H1 (cell line): ENCODE measurements around the gene SCGN. TPM values are rescaled to one million over a fixed set of nuclear protein-coding genes. Genes with fewer than 3 reads are reported as not detected.

Experiments
- CTCF ChIA-PET: fragments of 300-600 bp; sonication (Branson Sonifier 250); formaldehyde crosslinking; loops from one replicate; lab custom pipeline; 2021; ENCODE audit not compliant: partially characterized antibody; lab: Charles Lee
- POLR2A ChIA-PET: fragments of 300-600 bp; sonication (Branson Sonifier 250); formaldehyde crosslinking; loops from one replicate; lab custom pipeline; 2021; ENCODE audit warnings: inconsistent platforms; ENCODE audit not compliant: partially characterized antibody; lab: Charles Lee
- DNase-seq, 2 experiments: peaks; one replicate each; pipeline versions ENCODE4 v3.0.0 to v3.0.0-alpha.2; 2010 to 2022; ENCODE audit warnings: low spot score in 2 of 2, low read depth in 1 of 2, mixed read lengths in 1 of 2
- FAIRE-seq: peaks from 2 replicates; lab custom pipeline; 2011; peaks lifted over from hg19 to GRCh38; lab: Jason Lieb, UNC
- H2AFZ ChIP-seq: 2 replicates; pipeline ENCODE4 v1.8.1; 2012; ENCODE audit warnings: low read length, inconsistent platforms
- H2AK5ac ChIP-seq: 2 replicates; pipeline ENCODE4 v1.6.1; 2013; ENCODE audit warnings: low read depth, low read length
- H2BK120ac ChIP-seq: replicated peaks from 2 replicates; pipeline ENCODE3; 2013; ENCODE audit warnings: low read depth, low read length, inconsistent platforms
- H2BK12ac ChIP-seq: 2 replicates; pipeline ENCODE4 v1.6.1; 2013; ENCODE audit warnings: low read depth, low read length
- H2BK15ac ChIP-seq: 2 replicates; pipeline ENCODE4 v1.6.1; 2013; ENCODE audit warnings: low read length
- H2BK20ac ChIP-seq: 2 replicates; pipeline ENCODE4 v1.6.1; 2013; ENCODE audit warnings: low read length
- H2BK5ac ChIP-seq: 2 replicates; pipeline ENCODE4 v1.6.1; 2013; ENCODE audit warnings: low read depth, low read length
- H3K14ac ChIP-seq: 2 replicates; pipeline ENCODE4 v1.6.1; 2013; ENCODE audit warnings: inconsistent platforms; ENCODE audit not compliant: insufficient read length
- H3K18ac ChIP-seq: 2 replicates; pipeline ENCODE4 v1.6.1; 2013; ENCODE audit warnings: low read length; ENCODE audit errors: extremely low read depth
- H3K23ac ChIP-seq: 2 replicates; pipeline ENCODE4 v1.6.1; 2013; ENCODE audit warnings: inconsistent platforms; ENCODE audit not compliant: insufficient read length
- H3K23me2 ChIP-seq: 2 replicates; pipeline ENCODE4 v1.6.1; 2013; ENCODE audit warnings: low read depth, low read length
- H3K27ac ChIP-seq: 2 replicates; pipeline ENCODE4 v1.6.1; 2011; ENCODE audit warnings: low read depth, low read length, inconsistent platforms
- H3K27me3 ChIP-seq, 4 experiments: replicated peaks in 1 of 4; 1 replicate in 1 of 4; 2 replicates in 3 of 4; pipeline versions ENCODE4 v1.6.1 to v1.8.1; 2011 to 2013; ENCODE audit warnings: low read length in 3 of 4, mild to moderate bottlenecking in 3 of 4, inconsistent platforms in 2 of 4, mixed read lengths in 2 of 4, moderate library complexity in 1 of 4; ENCODE audit not compliant: control insufficient read depth in 3 of 4, insufficient read depth in 3 of 4; ENCODE audit errors: extremely low read depth in 1 of 4
- H3K36me3 ChIP-seq, 4 experiments: 2 replicates each; pipeline versions ENCODE4 v1.6.1 to v1.8.1; 2011 to 2013; ENCODE audit warnings: mild to moderate bottlenecking in 4 of 4, low read length in 3 of 4, moderate library complexity in 2 of 4, control low read depth in 1 of 4, inconsistent platforms in 1 of 4; ENCODE audit not compliant: insufficient read depth in 4 of 4, control insufficient read depth in 2 of 4
- H3K4ac ChIP-seq: replicated peaks from 2 replicates; pipeline ENCODE3; 2013; ENCODE audit warnings: low read length, low read depth, mixed read lengths, inconsistent platforms; ENCODE audit not compliant: insufficient read length
- H3K4me1 ChIP-seq, 4 experiments: replicated peaks in 1 of 4; 1 replicate in 1 of 4; 2 replicates in 3 of 4; pipeline versions ENCODE4 v1.6.1 to v1.8.1; 2011 to 2013; ENCODE audit warnings: low read length in 3 of 4, inconsistent platforms in 2 of 4, mixed read lengths in 1 of 4; ENCODE audit not compliant: insufficient read depth in 4 of 4, control insufficient read depth in 3 of 4
- H3K4me2 ChIP-seq, 2 experiments: 2 replicates each; pipeline versions ENCODE4 v1.6.1 to v1.8.1; 2011 to 2013; ENCODE audit warnings: low read depth in 2 of 2, low read length in 2 of 2, control low read depth in 1 of 2, inconsistent platforms in 1 of 2, mild to moderate bottlenecking in 1 of 2; ENCODE audit not compliant: insufficient read depth in 1 of 2
- H3K4me3 ChIP-seq, 4 experiments: fragments of 200-600, 300-600 bp in 1 of 4; sonication (generic), shearing (Covaris generic), sonication (Bioruptor Twin) in 1 of 4; 2 replicates each; pipeline versions ENCODE4 v1.5.1 to v1.8.1; 2011 to 2016; ENCODE audit warnings: low read length in 4 of 4, low read depth in 3 of 4, control low read depth in 2 of 4, inconsistent platforms in 2 of 4, mild to moderate bottlenecking in 2 of 4, mixed read lengths in 1 of 4, moderate library complexity in 1 of 4; ENCODE audit not compliant: insufficient read depth in 2 of 4; ENCODE audit errors: extremely low read depth in 1 of 4
- H3K56ac ChIP-seq: replicated peaks from 2 replicates; pipeline ENCODE3; 2013; ENCODE audit warnings: low read depth, mild to moderate bottlenecking, mixed read lengths, low read length, inconsistent platforms; ENCODE audit not compliant: insufficient read length
- H3K79me1 ChIP-seq: 2 replicates; pipeline ENCODE4 v1.6.1; 2013; ENCODE audit warnings: low read depth, low read length, control low read depth
- H3K79me2 ChIP-seq, 2 experiments: 2 replicates each; pipeline versions ENCODE4 v1.6.1 to v1.8.1; 2012 to 2013; ENCODE audit warnings: low read length in 2 of 2, mild to moderate bottlenecking in 2 of 2, inconsistent platforms in 1 of 2; ENCODE audit not compliant: insufficient read depth in 2 of 2, control insufficient read depth in 1 of 2
- H3K9ac ChIP-seq, 4 experiments: replicated peaks in 1 of 4; 1 replicate in 1 of 4; 2 replicates in 3 of 4; pipeline versions ENCODE4 v1.6.1 to v1.8.1; 2011 to 2013; ENCODE audit warnings: low read depth in 3 of 4, low read length in 3 of 4, control low read depth in 2 of 4, mild to moderate bottlenecking in 2 of 4, moderate library complexity in 2 of 4, inconsistent platforms in 1 of 4; ENCODE audit errors: extremely low read depth in 1 of 4
- H3K9me3 ChIP-seq, 2 experiments: 2 replicates each; pipeline versions ENCODE4 v1.6.1 to v1.8.1; 2012 to 2013; ENCODE audit warnings: mild to moderate bottlenecking in 2 of 2, moderate library complexity in 2 of 2, control low read depth in 1 of 2, inconsistent platforms in 1 of 2, low read depth in 1 of 2, low read length in 1 of 2, mixed read lengths in 1 of 2; ENCODE audit not compliant: insufficient read depth in 2 of 2
- H4K20me1 ChIP-seq, 2 experiments: replicated peaks in 1 of 2; 2 replicates each; pipeline versions ENCODE3 to v1.8.1; 2011 to 2013; ENCODE audit warnings: inconsistent platforms in 2 of 2, low read length in 2 of 2, mild to moderate bottlenecking in 1 of 2; ENCODE audit not compliant: insufficient read depth in 2 of 2, control insufficient read depth in 1 of 2
- H4K5ac ChIP-seq: 2 replicates; pipeline ENCODE4 v1.6.1; 2013; ENCODE audit warnings: low read length, low read depth, mixed read lengths, inconsistent platforms; ENCODE audit not compliant: insufficient read length
- H4K8ac ChIP-seq: 2 replicates; pipeline ENCODE4 v1.8.0; 2013; ENCODE audit warnings: mild to moderate bottlenecking, moderate library complexity, low read length, inconsistent platforms; ENCODE audit not compliant: insufficient read depth; ENCODE audit errors: extremely low read depth
- H4K91ac ChIP-seq: replicated peaks from 2 replicates; pipeline ENCODE3; 2013; ENCODE audit warnings: low read length, mixed read lengths, inconsistent platforms; ENCODE audit not compliant: insufficient read length
- CHD1 ChIP-seq: IDR thresholded peaks from 2 replicates; pipeline ENCODE4 v1.6.1; 2012; ENCODE audit warnings: low read depth, low read length, improper control_type of control experiment
- FOSL1 ChIP-seq: IDR thresholded peaks from 2 replicates; pipeline ENCODE4 v1.6.1; 2011; ENCODE audit warnings: mild to moderate bottlenecking, low read depth, low read length, moderate library complexity; ENCODE audit not compliant: insufficient read depth
- ZNF274 ChIP-seq: IDR thresholded peaks from 2 replicates; pipeline ENCODE4 v1.7.0; 2012; ENCODE audit warnings: low read length, borderline replicate concordance; ENCODE audit errors: extremely low read depth
- WGBS, 2 experiments: shearing (Covaris generic) in 1 of 2; methylation state at CpG; one replicate each; pipeline versions ENCODE4 v1.1.6 to v1.1.7; 2013 to 2015; ENCODE audit warnings: low lambda C conversion rate in 2 of 2, mixed read lengths in 2 of 2, inconsistent platforms in 1 of 2, low coverage in 1 of 2, missing lambda C conversion rate in 1 of 2; ENCODE audit not compliant: insufficient replicate concordance in 2 of 2, insufficient coverage in 1 of 2, insufficient read length in 1 of 2; ENCODE audit errors: extremely low coverage in 1 of 2, missing lambda C conversion rate in 1 of 2; 5-methylcytosine and 5-hydroxymethylcytosine counted together
- polyA plus RNA-seq, 7 experiments: library from polyadenylated mRNA; depleted of rRNA in 3 of 7; stranded (reverse) in 5 of 7; unstranded in 2 of 7; fragments of >200 nt in 5 of 7; fragments of 200-250 nt in 2 of 7; gene quantifications; 1 replicate in 5 of 7; 2 replicates in 1 of 7; 4 replicates in 1 of 7; pipeline versions ENCODE4 v1.2.1 to v1.2.3, GENCODE V29; 2011 to 2013; ENCODE audit warnings: missing spikeins in 2 of 7, mixed read lengths in 2 of 7
- total RNA-seq: library from RNA; stranded (reverse); fragmentation: NEBNext Ultra II Directional; extraction: Animal tissue kit (Norgen Biotek cat#: 25700); gene quantifications from 2 replicates; pipeline ENCODE4 v1.2.1, GENCODE V29; 2021

SCGN gene
- total and polyA plus RNA-seq, 2 of the 8 experiments (the other 6 are each of a cell fraction or from before 2014, with no cell fraction given) = not detected

GRCh38 chr6:25694366-25694765, 42.4 kb downstream of the SCGN start:
- H3K9ac ChIP-seq = no peak overlapping the region
- no peaks in the 10 kb centered on the region for H3K27me3 ChIP-seq
- no peak overlapping the region for H3K14ac ChIP-seq
- no peak overlapping the region for H2BK5ac ChIP-seq
- H3K18ac ChIP-seq = no peak overlapping the region
- no peaks in the 10 kb centered on the region for H3K23me2 ChIP-seq
- no peak overlapping the region for H3K4me3 ChIP-seq
- H2AFZ ChIP-seq = no peak overlapping the region
- no peak overlapping the region for H2BK15ac ChIP-seq
- H2BK20ac ChIP-seq = no peak overlapping the region
- H4K20me1 ChIP-seq = no peaks in the 10 kb centered on the region
- 96% methylated on average over 4 of the region's 4 CpGs; no CpG with 5 or more reads in 1 of the 2 experiments for WGBS, 2 experiments
- POLR2A ChIA-PET = no interaction called here
- H3K4me2 ChIP-seq = no peak overlapping the region
- no peaks in the 10 kb centered on the region for H3K36me3 ChIP-seq
- no peak overlapping the region for H2BK12ac ChIP-seq
- no peak overlapping the region for H4K8ac ChIP-seq
- no peak overlapping the region for H3K23ac ChIP-seq
- H2BK120ac ChIP-seq = no peak overlapping the region
- H3K27ac ChIP-seq = no peak overlapping the region
- H3K4me1 ChIP-seq = peaks cover 0 to 6% (median 2%) of the 10 kb centered on the region in 4 experiments; a peak in 3 of 7 replicates
- H3K9me3 ChIP-seq = no peaks in the 10 kb centered on the region
- FAIRE-seq = no peak
- H3K79me1 ChIP-seq = no peaks in the 10 kb centered on the region
- H4K5ac ChIP-seq = no peak overlapping the region
- no peak overlapping the region for H2AK5ac ChIP-seq
- H3K79me2 ChIP-seq = no peaks in the 10 kb centered on the region
- no peak overlapping the region for H4K91ac ChIP-seq
- no peak overlapping the region for H3K4ac ChIP-seq
- no peak for DNase-seq
- CTCF ChIA-PET = interaction anchor here (1.8 kb wide), 1 partner anchor 10 kb away, joined by 4 read pairs; no protein-coding TSS in a partner anchor
- H3K56ac ChIP-seq = no peak overlapping the region
- TF ChIP-seq ZNF274 (no peak), FOSL1 (no peak), CHD1 (no peak)
